HepG2 (cell line): ENCODE data around the gene MC3R. TPM values are rescaled to one million over a fixed set of nuclear protein-coding genes. Genes with fewer than 3 reads are reported as not detected.

Experiments used
- AGO2 ChIP-seq: fragments of 200-400 bp; formaldehyde crosslinking; optimal IDR thresholded peaks from 2 replicates; pipeline ENCODE3; 2017; ENCODE audit warnings: mild to moderate bottlenecking, low read depth, low read length, moderate library complexity
- CHCHD3 ChIP-seq: sonication (generic); formaldehyde crosslinking; IDR thresholded peaks from 2 replicates; pipeline ENCODE4 v1.8.0; 2022; ENCODE audit warnings: mild to moderate bottlenecking, missing genetic modification reagents, moderate library complexity
- FOSL2 ChIP-seq: sonication (generic); formaldehyde crosslinking; IDR thresholded peaks from 2 replicates; pipeline ENCODE4 v1.4.0; 2020; ENCODE audit warnings: missing genetic modification reagents
- GTF2F1 ChIP-seq: fragments of 150-350 bp; IDR thresholded peaks from 2 replicates; pipeline ENCODE4 v1.6.1; 2014; ENCODE audit warnings: low read length
- HNRNPUL1 ChIP-seq: fragments of 200-400 bp; formaldehyde crosslinking; IDR thresholded peaks from 2 replicates; pipeline ENCODE4 v1.6.1; 2017; ENCODE audit warnings: low read depth, mild to moderate bottlenecking, low read length, moderate library complexity
- PRDM10 ChIP-seq: sonication (generic); formaldehyde crosslinking; IDR thresholded peaks from 2 replicates; pipeline ENCODE4 v1.4.0; 2020; ENCODE audit warnings: low read depth, missing genetic modification reagents
- RFX1 ChIP-seq: fragments of 450-650 bp; IDR thresholded peaks from 2 replicates; pipeline ENCODE4 v1.6.1; 2017
- SNAI1 ChIP-seq: sonication (generic); formaldehyde crosslinking; IDR thresholded peaks from 2 replicates; pipeline ENCODE4 v1.5.0; 2020; ENCODE audit warnings: mild to moderate bottlenecking, missing genetic modification reagents, borderline replicate concordance
- STAG1 ChIP-seq: sonication (generic); formaldehyde crosslinking; IDR thresholded peaks from 2 replicates; pipeline ENCODE4 v1.4.0; 2020; ENCODE audit warnings: missing genetic modification reagents
- ZNF124 ChIP-seq: sonication (generic); formaldehyde crosslinking; IDR thresholded peaks from 2 replicates; pipeline ENCODE4 v1.4.0; 2020; ENCODE audit warnings: missing genetic modification reagents
- ZNF251 ChIP-seq: sonication (generic); formaldehyde crosslinking; IDR thresholded peaks from 2 replicates; pipeline ENCODE4 v1.9.0; 2021; ENCODE audit warnings: mild to moderate bottlenecking, missing genetic modification reagents
- ZNF44 ChIP-seq: sonication (generic); formaldehyde crosslinking; IDR thresholded peaks from 2 replicates; pipeline ENCODE4 v1.5.1; 2020; ENCODE audit warnings: mild to moderate bottlenecking, missing genetic modification reagents
- ZNF709 ChIP-seq: sonication (generic); formaldehyde crosslinking; IDR thresholded peaks from 2 replicates; pipeline ENCODE4 v1.5.0; 2020; ENCODE audit warnings: mild to moderate bottlenecking, missing genetic modification reagents
- polyA plus RNA-seq, 8 experiments: library from polyadenylated mRNA; depleted of rRNA in 3 of 8; stranded (reverse) in 7 of 8; unstranded in 1 of 8; fragments of >200 nt; fragmentation: Illumina TruSeq in 4 of 8; extraction: Trizol in 4 of 8; gene quantifications; 2 replicates each; pipeline versions ENCODE4 v1.2.1 to v1.2.3, GENCODE V29; 2011 to 2016; ENCODE audit warnings: low read depth in 4 of 8, missing spikeins in 1 of 8, mixed read lengths in 1 of 8; ENCODE audit not compliant: insufficient read depth in 1 of 8
- total RNA-seq, 5 experiments: library from RNA; depleted of rRNA; stranded (reverse); fragments of >200 nt; fragmentation: Illumina TruSeq; extraction: Trizol; gene quantifications; 2 replicates each; pipeline ENCODE4 v1.2.3, GENCODE V29; 2016; ENCODE audit warnings: low read depth in 1 of 5
- TF ChIP-seq, protein P1 (sequence below): sonication (generic); formaldehyde crosslinking; IDR thresholded peaks from 2 replicates; pipeline ENCODE4 v1.9.0; 2021; ENCODE audit warnings: mild to moderate bottlenecking, missing genetic modification reagents
- TF ChIP-seq, protein P2 (sequence below): sonication (generic); formaldehyde crosslinking; IDR thresholded peaks from 2 replicates; pipeline ENCODE4 v1.5.0; 2020; ENCODE audit warnings: missing genetic modification reagents, mild to moderate bottlenecking, borderline replicate concordance
- TF ChIP-seq, protein P3 (sequence below): sonication (generic); formaldehyde crosslinking; IDR thresholded peaks from 2 replicates; pipeline ENCODE4 v1.5.0; 2020; ENCODE audit warnings: mild to moderate bottlenecking, missing genetic modification reagents

MC3R gene
- total and polyA plus RNA-seq, 2 of the 13 experiments (the other 11 are each of a cell fraction or from before 2014, with no cell fraction given), result not detected

GRCh38 chr20:56249244-56249955 is 868 bp downstream of the MC3R start (continued):
- TF ChIP-seq, protein P1, sequence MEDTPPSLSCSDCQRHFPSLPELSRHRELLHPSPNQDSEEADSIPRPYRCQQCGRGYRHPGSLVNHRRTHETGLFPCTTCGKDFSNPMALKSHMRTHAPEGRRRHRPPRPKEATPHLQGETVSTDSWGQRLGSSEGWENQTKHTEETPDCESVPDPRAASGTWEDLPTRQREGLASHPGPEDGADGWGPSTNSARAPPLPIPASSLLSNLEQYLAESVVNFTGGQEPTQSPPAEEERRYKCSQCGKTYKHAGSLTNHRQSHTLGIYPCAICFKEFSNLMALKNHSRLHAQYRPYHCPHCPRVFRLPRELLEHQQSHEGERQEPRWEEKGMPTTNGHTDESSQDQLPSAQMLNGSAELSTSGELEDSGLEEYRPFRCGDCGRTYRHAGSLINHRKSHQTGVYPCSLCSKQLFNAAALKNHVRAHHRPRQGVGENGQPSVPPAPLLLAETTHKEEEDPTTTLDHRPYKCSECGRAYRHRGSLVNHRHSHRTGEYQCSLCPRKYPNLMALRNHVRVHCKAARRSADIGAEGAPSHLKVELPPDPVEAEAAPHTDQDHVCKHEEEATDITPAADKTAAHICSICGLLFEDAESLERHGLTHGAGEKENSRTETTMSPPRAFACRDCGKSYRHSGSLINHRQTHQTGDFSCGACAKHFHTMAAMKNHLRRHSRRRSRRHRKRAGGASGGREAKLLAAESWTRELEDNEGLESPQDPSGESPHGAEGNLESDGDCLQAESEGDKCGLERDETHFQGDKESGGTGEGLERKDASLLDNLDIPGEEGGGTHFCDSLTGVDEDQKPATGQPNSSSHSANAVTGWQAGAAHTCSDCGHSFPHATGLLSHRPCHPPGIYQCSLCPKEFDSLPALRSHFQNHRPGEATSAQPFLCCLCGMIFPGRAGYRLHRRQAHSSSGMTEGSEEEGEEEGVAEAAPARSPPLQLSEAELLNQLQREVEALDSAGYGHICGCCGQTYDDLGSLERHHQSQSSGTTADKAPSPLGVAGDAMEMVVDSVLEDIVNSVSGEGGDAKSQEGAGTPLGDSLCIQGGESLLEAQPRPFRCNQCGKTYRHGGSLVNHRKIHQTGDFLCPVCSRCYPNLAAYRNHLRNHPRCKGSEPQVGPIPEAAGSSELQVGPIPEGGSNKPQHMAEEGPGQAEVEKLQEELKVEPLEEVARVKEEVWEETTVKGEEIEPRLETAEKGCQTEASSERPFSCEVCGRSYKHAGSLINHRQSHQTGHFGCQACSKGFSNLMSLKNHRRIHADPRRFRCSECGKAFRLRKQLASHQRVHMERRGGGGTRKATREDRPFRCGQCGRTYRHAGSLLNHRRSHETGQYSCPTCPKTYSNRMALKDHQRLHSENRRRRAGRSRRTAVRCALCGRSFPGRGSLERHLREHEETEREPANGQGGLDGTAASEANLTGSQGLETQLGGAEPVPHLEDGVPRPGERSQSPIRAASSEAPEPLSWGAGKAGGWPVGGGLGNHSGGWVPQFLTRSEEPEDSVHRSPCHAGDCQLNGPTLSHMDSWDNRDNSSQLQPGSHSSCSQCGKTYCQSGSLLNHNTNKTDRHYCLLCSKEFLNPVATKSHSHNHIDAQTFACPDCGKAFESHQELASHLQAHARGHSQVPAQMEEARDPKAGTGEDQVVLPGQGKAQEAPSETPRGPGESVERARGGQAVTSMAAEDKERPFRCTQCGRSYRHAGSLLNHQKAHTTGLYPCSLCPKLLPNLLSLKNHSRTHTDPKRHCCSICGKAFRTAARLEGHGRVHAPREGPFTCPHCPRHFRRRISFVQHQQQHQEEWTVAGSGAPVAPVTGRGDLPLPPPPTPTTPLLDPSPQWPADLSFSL (CRISPR knock-in tag), result no peak
- TF ChIP-seq ZNF709 (no peak), RFX1 (no peak), HNRNPUL1 (no peak), FOSL2 (CRISPR knock-in tag) (peak; percentile 28; the same call in 1 of the 2 replicates), STAG1 (peak; percentile 92), AGO2 (no peak), SNAI1 (CRISPR knock-in tag) (no peak), CHCHD3 (no peak), PRDM10 (CRISPR knock-in tag) (no peak), ZNF44 (CRISPR knock-in tag) (no peak), ZNF251 (CRISPR knock-in tag) (peak; percentile 84; the same call in 1 of the 2 replicates), GTF2F1 (no peak), ZNF124 (CRISPR knock-in tag) (no peak)
- TF ChIP-seq, protein P2, sequence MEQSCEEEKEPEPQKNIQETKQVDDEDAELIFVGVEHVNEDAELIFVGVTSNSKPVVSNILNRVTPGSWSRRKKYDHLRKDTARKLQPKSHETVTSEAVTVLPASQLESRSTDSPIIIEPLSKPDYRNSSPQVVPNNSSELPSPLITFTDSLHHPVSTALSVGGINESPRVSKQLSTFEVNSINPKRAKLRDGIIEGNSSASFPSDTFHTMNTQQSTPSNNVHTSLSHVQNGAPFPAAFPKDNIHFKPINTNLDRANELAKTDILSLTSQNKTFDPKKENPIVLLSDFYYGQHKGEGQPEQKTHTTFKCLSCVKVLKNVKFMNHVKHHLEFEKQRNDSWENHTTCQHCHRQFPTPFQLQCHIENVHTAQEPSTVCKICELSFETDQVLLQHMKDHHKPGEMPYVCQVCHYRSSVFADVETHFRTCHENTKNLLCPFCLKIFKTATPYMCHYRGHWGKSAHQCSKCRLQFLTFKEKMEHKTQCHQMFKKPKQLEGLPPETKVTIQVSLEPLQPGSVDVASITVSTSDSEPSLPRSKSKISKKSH (CRISPR knock-in tag), result no peak
- TF ChIP-seq, protein P3, sequence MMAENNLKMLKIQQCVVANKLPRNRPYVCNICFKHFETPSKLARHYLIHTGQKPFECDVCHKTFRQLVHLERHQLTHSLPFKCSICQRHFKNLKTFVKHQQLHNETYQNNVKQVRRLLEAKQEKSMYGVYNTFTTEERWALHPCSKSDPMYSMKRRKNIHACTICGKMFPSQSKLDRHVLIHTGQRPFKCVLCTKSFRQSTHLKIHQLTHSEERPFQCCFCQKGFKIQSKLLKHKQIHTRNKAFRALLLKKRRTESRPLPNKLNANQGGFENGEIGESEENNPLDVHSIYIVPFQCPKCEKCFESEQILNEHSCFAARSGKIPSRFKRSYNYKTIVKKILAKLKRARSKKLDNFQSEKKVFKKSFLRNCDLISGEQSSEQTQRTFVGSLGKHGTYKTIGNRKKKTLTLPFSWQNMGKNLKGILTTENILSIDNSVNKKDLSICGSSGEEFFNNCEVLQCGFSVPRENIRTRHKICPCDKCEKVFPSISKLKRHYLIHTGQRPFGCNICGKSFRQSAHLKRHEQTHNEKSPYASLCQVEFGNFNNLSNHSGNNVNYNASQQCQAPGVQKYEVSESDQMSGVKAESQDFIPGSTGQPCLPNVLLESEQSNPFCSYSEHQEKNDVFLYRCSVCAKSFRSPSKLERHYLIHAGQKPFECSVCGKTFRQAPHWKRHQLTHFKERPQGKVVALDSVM (CRISPR knock-in tag), result no peak
